ENCODE measurements around the gene ZCCHC7.
"Not testable (repeated sequence)": the region's sequence is repeated elsewhere in the genome, so short reads cannot be mapped to it uniquely, and the experiment has no call there.

The ZCCHC7 gene

GRCh38 chr9:37392272-37392671, 271.9 kb downstream of the ZCCHC7 start:
- Histone ChIP-seq H3K27ac (no peak overlapping the region), H3K27me3 (ENCODE audit: insufficient read depth, low read depth, severe bottlenecking) (no peaks in the 10 kb centered on the region), H3K9me3 (ENCODE audit: severe bottlenecking) (no peaks in the 10 kb centered on the region), H3K4me3 (ENCODE audit: low read depth, low read length) (no peak overlapping the region), H3K36me3 (no peaks in the 10 kb centered on the region)
- no peak for TF ChIP-seq CTCF (IDR thresholded peaks at IDR 0.05; ENCODE audit: low read depth, low read length)
- no peak for DNase-seq

- Histone ChIP-seq H3K36me3 (no peaks in the 10 kb centered on the region), H3K9me3 (ENCODE audit: severe bottlenecking) (no peaks in the 10 kb centered on the region), H3K27ac (no peak overlapping the region), H3K27me3 (ENCODE audit: insufficient read depth, low read depth, severe bottlenecking) (no peaks in the 10 kb centered on the region), H3K4me3 (ENCODE audit: low read depth, low read length) (no peak overlapping the region)
- no peak for DNase-seq
- TF ChIP-seq CTCF (IDR thresholded peaks at IDR 0.05; ENCODE audit: low read depth, low read length), result no peak
Measured at GRCh38 chr9:37395229-37395628, 274.9 kb downstream of the ZCCHC7 start.

- no peaks in the 10 kb centered on the region for H3K27me3 ChIP-seq (ENCODE audit: insufficient read depth, low read depth, severe bottlenecking)
- H3K4me3 ChIP-seq (ENCODE audit: low read depth, low read length), result no peak overlapping the region
- H3K9me3 ChIP-seq (ENCODE audit: severe bottlenecking), result no peaks in the 10 kb centered on the region
- DNase-seq, result no peak
- H3K27ac ChIP-seq, result no peak overlapping the region
- TF ChIP-seq CTCF (IDR thresholded peaks at IDR 0.05; ENCODE audit: low read depth, low read length), result no peak
- H3K36me3 ChIP-seq, result no peaks in the 10 kb centered on the region
Measured at GRCh38 chr9:37395663-37396062, 275.3 kb downstream of the ZCCHC7 start.

- H3K4me3 ChIP-seq (ENCODE audit: low read depth, low read length); H3K27me3 ChIP-seq (ENCODE audit: insufficient read depth, low read depth, severe bottlenecking); H3K9me3 ChIP-seq (ENCODE audit: severe bottlenecking); DNase-seq; H3K36me3 ChIP-seq; H3K27ac ChIP-seq: not testable (repeated sequence)
Measured at GRCh38 chr9:37397948-37398347, 277.6 kb downstream of the ZCCHC7 start.

- Histone ChIP-seq H3K36me3 (no peaks in the 10 kb centered on the region), H3K27ac (no peak overlapping the region), H3K4me3 (ENCODE audit: low read depth, low read length) (no peak overlapping the region), H3K9me3 (ENCODE audit: severe bottlenecking) (no peaks in the 10 kb centered on the region), H3K27me3 (ENCODE audit: insufficient read depth, low read depth, severe bottlenecking) (no peaks in the 10 kb centered on the region)
- DNase-seq, result no peak
- no peak for TF ChIP-seq CTCF (IDR thresholded peaks at IDR 0.05; ENCODE audit: low read depth, low read length)
Measured at GRCh38 chr9:37398464-37399025, 278.2 kb downstream of the ZCCHC7 start.

- no peak for TF ChIP-seq CTCF (IDR thresholded peaks at IDR 0.05; ENCODE audit: low read depth, low read length)
- Histone ChIP-seq H3K36me3 (no peaks in the 10 kb centered on the region), H3K9me3 (ENCODE audit: severe bottlenecking) (no peaks in the 10 kb centered on the region), H3K27ac (no peak overlapping the region), H3K27me3 (ENCODE audit: insufficient read depth, low read depth, severe bottlenecking) (no peaks in the 10 kb centered on the region), H3K4me3 (ENCODE audit: low read depth, low read length) (no peak overlapping the region)
- DNase-seq, result no peak
Measured at GRCh38 chr9:37399336-37399735, 279.0 kb downstream of the ZCCHC7 start.
